Measurements from ENCODE around the gene CNTFR.

CNTFR gene

GRCh38 chr9:34615132-34615531 lies 25.6 kb upstream of the CNTFR start:
- no peak for DNase-seq

- peak; percentile 36 to 65 (median 59) for DNase-seq
These were observed 23.4 kb upstream of the CNTFR start for GRCh38 chr9:34612788-34613390.

- DNase-seq: peak; percentile 75 to 85 (median 80)
These were observed 22.6 kb upstream of the CNTFR start, which contains the start of gene RPP25L for GRCh38 chr9:34611811-34612787. Gene RPP25L (minus strand): TSS chr9:34612097. CDS start chr9:34611296, 801 bp downstream.

- DNase-seq: no peak
These were observed 21.8 kb upstream of the CNTFR start for GRCh38 chr9:34611251-34611810.

GRCh38 chr9:34610434-34611206 lies 21.1 kb upstream of the CNTFR start:
- no peak for DNase-seq

- no peak for DNase-seq
These were observed 17.8 kb upstream of the CNTFR start for GRCh38 chr9:34607331-34607730.

- DNase-seq: no peak
These were observed 17.4 kb upstream of the CNTFR start for GRCh38 chr9:34606905-34607304.

- DNase-seq: no peak
These were observed 16.7 kb upstream of the CNTFR start for GRCh38 chr9:34606190-34606589.

- DNase-seq: peak; percentile 51 to 77 (median 65)
These were observed 14.2 kb upstream of the CNTFR start for GRCh38 chr9:34603610-34604231.

- DNase-seq: no peak
These were observed 12.5 kb upstream of the CNTFR start for GRCh38 chr9:34601937-34602573.

GRCh38 chr9:34600908-34601307 lies 11.4 kb upstream of the CNTFR start:
- no peak for DNase-seq

- no peak for DNase-seq
These were observed 10.0 kb upstream of the CNTFR start for GRCh38 chr9:34599546-34599945.

- no peak for DNase-seq
These were observed 4.7 kb upstream of the CNTFR start for GRCh38 chr9:34594177-34594576.

- no peak for DNase-seq
These were observed 3.5 kb upstream of the CNTFR start for GRCh38 chr9:34592895-34593601.

GRCh38 chr9:34591917-34592866 lies 2.7 kb upstream of the CNTFR start:
- DNase-seq: no peak

- DNase-seq: peak; percentile 50 to 70 (median 59)
These were observed 1.9 kb upstream of the CNTFR start for GRCh38 chr9:34591248-34591916.

- DNase-seq: no peak
These were observed 1.1 kb upstream of the CNTFR start for GRCh38 chr9:34590381-34591247.

Measured in T-helper 1 cell (primary cell).